ENCODE measurements around the gene RFFL.

The RFFL gene

GRCh38 chr17:34980681-34981537 is 82.6 kb downstream of the RFFL start (continued):
- TF ChIP-seq, protein P1, sequence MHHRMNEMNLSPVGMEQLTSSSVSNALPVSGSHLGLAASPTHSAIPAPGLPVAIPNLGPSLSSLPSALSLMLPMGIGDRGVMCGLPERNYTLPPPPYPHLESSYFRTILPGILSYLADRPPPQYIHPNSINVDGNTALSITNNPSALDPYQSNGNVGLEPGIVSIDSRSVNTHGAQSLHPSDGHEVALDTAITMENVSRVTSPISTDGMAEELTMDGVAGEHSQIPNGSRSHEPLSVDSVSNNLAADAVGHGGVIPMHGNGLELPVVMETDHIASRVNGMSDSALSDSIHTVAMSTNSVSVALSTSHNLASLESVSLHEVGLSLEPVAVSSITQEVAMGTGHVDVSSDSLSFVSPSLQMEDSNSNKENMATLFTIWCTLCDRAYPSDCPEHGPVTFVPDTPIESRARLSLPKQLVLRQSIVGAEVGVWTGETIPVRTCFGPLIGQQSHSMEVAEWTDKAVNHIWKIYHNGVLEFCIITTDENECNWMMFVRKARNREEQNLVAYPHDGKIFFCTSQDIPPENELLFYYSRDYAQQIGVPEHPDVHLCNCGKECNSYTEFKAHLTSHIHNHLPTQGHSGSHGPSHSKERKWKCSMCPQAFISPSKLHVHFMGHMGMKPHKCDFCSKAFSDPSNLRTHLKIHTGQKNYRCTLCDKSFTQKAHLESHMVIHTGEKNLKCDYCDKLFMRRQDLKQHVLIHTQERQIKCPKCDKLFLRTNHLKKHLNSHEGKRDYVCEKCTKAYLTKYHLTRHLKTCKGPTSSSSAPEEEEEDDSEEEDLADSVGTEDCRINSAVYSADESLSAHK (tag by site-specific recombination; IDR thresholded peaks at IDR 0.05) = peak; percentile 34; the same call in 1 of the 2 replicates
- TF ChIP-seq, protein P2, sequence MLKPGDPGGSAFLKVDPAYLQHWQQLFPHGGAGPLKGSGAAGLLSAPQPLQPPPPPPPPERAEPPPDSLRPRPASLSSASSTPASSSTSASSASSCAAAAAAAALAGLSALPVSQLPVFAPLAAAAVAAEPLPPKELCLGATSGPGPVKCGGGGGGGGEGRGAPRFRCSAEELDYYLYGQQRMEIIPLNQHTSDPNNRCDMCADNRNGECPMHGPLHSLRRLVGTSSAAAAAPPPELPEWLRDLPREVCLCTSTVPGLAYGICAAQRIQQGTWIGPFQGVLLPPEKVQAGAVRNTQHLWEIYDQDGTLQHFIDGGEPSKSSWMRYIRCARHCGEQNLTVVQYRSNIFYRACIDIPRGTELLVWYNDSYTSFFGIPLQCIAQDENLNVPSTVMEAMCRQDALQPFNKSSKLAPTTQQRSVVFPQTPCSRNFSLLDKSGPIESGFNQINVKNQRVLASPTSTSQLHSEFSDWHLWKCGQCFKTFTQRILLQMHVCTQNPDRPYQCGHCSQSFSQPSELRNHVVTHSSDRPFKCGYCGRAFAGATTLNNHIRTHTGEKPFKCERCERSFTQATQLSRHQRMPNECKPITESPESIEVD (tag by site-specific recombination; IDR thresholded peaks at IDR 0.05) = no peak
- TF ChIP-seq ZNF626 (tag by site-specific recombination; IDR thresholded peaks at IDR 0.05) (no peak), ZBTB8A (tag by site-specific recombination; IDR thresholded peaks at IDR 0.05) (peak; percentile 54), ZBTB7A (tag by site-specific recombination; IDR thresholded peaks at IDR 0.05; ENCODE audit: low read depth) (no peak; the same call in 1 of the 2 replicates), ZNF654 (tag by site-specific recombination; IDR thresholded peaks at IDR 0.05; ENCODE audit: low read depth) (no peak), ZNF629 (tag by site-specific recombination; IDR thresholded peaks at IDR 0.05) (no peak), ZNF843 (tag by site-specific recombination; IDR thresholded peaks at IDR 0.05) (0 out of 2 replicates have a peak, but pooled peaks have one; percentile 9), ZNF16 (tag by site-specific recombination; IDR thresholded peaks at IDR 0.05; ENCODE audit: low read depth) (no peak), ZBTB17 (tag by site-specific recombination; IDR thresholded peaks at IDR 0.05) (peak; percentile 24; the same call in 1 of the 2 replicates), GLI2 (tag by site-specific recombination; IDR thresholded peaks at IDR 0.05; ENCODE audit: borderline replicate concordance, low read depth) (no peak), ZNF560 (tag by site-specific recombination; IDR thresholded peaks at IDR 0.05; ENCODE audit: borderline replicate concordance) (no peak), ZNF19 (tag by site-specific recombination; IDR thresholded peaks at IDR 0.05; ENCODE audit: low read depth) (no peak), ZNF624 (tag by site-specific recombination; IDR thresholded peaks at IDR 0.05) (no peak), OSR2 (tag by site-specific recombination; IDR thresholded peaks at IDR 0.05) (peak; percentile 5; the same call in 1 of the 2 replicates), ZNF701 (tag by site-specific recombination; IDR thresholded peaks at IDR 0.05) (no peak), HIC1 (tag by site-specific recombination; IDR thresholded peaks at IDR 0.05) (no peak), ZNF394 (tag by site-specific recombination; IDR thresholded peaks at IDR 0.05; ENCODE audit: borderline replicate concordance) (no peak; the same call in 1 of the 2 replicates)
- TF ChIP-seq, protein P3, sequence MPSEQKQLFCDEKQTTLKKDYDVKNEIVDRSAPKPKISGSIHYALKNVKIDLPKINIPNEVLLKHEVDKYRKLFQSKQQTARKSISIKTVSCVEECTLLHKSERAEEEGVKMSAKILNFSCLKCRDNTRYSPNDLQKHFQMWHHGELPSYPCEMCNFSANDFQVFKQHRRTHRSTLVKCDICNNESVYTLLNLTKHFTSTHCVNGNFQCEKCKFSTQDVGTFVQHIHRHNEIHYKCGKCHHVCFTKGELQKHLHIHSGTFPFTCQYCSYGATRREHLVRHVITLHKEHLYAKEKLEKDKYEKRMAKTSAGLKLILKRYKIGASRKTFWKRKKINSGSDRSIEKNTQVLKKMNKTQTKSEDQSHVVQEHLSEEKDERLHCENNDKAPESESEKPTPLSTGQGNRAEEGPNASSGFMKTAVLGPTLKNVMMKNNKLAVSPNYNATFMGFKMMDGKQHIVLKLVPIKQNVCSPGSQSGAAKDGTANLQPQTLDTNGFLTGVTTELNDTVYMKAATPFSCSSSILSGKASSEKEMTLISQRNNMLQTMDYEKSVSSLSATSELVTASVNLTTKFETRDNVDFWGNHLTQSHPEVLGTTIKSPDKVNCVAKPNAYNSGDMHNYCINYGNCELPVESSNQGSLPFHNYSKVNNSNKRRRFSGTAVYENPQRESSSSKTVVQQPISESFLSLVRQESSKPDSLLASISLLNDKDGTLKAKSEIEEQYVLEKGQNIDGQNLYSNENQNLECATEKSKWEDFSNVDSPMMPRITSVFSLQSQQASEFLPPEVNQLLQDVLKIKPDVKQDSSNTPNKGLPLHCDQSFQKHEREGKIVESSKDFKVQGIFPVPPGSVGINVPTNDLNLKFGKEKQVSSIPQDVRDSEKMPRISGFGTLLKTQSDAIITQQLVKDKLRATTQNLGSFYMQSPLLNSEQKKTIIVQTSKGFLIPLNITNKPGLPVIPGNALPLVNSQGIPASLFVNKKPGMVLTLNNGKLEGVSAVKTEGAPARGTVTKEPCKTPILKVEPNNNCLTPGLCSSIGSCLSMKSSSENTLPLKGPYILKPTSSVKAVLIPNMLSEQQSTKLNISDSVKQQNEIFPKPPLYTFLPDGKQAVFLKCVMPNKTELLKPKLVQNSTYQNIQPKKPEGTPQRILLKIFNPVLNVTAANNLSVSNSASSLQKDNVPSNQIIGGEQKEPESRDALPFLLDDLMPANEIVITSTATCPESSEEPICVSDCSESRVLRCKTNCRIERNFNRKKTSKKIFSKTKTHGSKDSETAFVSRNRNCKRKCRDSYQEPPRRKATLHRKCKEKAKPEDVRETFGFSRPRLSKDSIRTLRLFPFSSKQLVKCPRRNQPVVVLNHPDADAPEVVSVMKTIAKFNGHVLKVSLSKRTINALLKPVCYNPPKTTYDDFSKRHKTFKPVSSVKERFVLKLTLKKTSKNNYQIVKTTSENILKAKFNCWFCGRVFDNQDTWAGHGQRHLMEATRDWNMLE (tag by site-specific recombination; conservative IDR thresholded peaks at IDR 0.05; ENCODE audit: low read depth) = no peak
- TF ChIP-seq, protein P4, sequence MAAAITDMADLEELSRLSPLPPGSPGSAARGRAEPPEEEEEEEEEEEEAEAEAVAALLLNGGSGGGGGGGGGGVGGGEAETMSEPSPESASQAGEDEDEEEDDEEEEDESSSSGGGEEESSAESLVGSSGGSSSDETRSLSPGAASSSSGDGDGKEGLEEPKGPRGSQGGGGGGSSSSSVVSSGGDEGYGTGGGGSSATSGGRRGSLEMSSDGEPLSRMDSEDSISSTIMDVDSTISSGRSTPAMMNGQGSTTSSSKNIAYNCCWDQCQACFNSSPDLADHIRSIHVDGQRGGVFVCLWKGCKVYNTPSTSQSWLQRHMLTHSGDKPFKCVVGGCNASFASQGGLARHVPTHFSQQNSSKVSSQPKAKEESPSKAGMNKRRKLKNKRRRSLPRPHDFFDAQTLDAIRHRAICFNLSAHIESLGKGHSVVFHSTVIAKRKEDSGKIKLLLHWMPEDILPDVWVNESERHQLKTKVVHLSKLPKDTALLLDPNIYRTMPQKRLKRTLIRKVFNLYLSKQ (tag by site-specific recombination; IDR thresholded peaks at IDR 0.05; ENCODE audit: borderline replicate concordance) = no peak
- TF ChIP-seq, protein P5, sequence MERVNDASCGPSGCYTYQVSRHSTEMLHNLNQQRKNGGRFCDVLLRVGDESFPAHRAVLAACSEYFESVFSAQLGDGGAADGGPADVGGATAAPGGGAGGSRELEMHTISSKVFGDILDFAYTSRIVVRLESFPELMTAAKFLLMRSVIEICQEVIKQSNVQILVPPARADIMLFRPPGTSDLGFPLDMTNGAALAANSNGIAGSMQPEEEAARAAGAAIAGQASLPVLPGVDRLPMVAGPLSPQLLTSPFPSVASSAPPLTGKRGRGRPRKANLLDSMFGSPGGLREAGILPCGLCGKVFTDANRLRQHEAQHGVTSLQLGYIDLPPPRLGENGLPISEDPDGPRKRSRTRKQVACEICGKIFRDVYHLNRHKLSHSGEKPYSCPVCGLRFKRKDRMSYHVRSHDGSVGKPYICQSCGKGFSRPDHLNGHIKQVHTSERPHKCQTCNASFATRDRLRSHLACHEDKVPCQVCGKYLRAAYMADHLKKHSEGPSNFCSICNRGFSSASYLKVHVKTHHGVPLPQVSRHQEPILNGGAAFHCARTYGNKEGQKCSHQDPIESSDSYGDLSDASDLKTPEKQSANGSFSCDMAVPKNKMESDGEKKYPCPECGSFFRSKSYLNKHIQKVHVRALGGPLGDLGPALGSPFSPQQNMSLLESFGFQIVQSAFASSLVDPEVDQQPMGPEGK (tag by site-specific recombination; IDR thresholded peaks at IDR 0.05) = peak; percentile 54
